ENCODE results near the gene IFT88.
"Not testable (repeated sequence)": the region's sequence is repeated elsewhere in the genome, so short reads cannot be mapped to it uniquely, and the experiment has no call there.

The IFT88 gene

GRCh38 chr13:20633802-20634201, 66.8 kb downstream of the IFT88 start:
- DNase-seq, result no peak

GRCh38 chr13:20636079-20636478, 69.1 kb downstream of the IFT88 start:
- no peak for DNase-seq

GRCh38 chr13:20637811-20638210, 70.9 kb downstream of the IFT88 start:
- DNase-seq, result no peak

- DNase-seq, result no peak
Observed at GRCh38 chr13:20647758-20648157, 80.8 kb downstream of the IFT88 start.

- no peak for DNase-seq
Observed at GRCh38 chr13:20652946-20653345, 86.0 kb downstream of the IFT88 start.

GRCh38 chr13:20654156-20654555, 87.2 kb downstream of the IFT88 start:
- DNase-seq, result no peak

GRCh38 chr13:20658451-20659040, 91.6 kb downstream of the IFT88 start:
- DNase-seq, result no peak

- no peak for DNase-seq
Observed at GRCh38 chr13:20664351-20664750, 97.4 kb downstream of the IFT88 start.

- no peak for DNase-seq
Observed at GRCh38 chr13:20666948-20667347, 100.0 kb downstream of the IFT88 start.

- DNase-seq, result no peak
Observed at GRCh38 chr13:20667857-20668437, 101.0 kb downstream of the IFT88 start.

GRCh38 chr13:20669162-20669561, 102.2 kb downstream of the IFT88 start:
- DNase-seq, result no peak

- DNase-seq, result no peak
Observed at GRCh38 chr13:20671789-20672188, 104.8 kb downstream of the IFT88 start.

- no peak for DNase-seq
Observed at GRCh38 chr13:20672772-20673171, 105.8 kb downstream of the IFT88 start.

- DNase-seq, result no peak
Observed at GRCh38 chr13:20673715-20674114, 106.8 kb downstream of the IFT88 start.

- DNase-seq, result no peak
Observed at GRCh38 chr13:20676213-20676612, 109.3 kb downstream of the IFT88 start.

- DNase-seq, result not testable (repeated sequence)
Observed at GRCh38 chr13:20678606-20679005, 111.6 kb downstream of the IFT88 start.

GRCh38 chr13:20679879-20680278, 112.9 kb downstream of the IFT88 start:
- DNase-seq, result no peak

- DNase-seq, result no peak
Observed at GRCh38 chr13:20680416-20681080, 113.6 kb downstream of the IFT88 start.

GRCh38 chr13:20681481-20681880, 114.5 kb downstream of the IFT88 start:
- DNase-seq, result not testable (repeated sequence)

- DNase-seq, result no peak
Observed at GRCh38 chr13:20682061-20682460, 115.1 kb downstream of the IFT88 start.

- DNase-seq, result no peak
Observed at GRCh38 chr13:20684041-20684440, 117.1 kb downstream of the IFT88 start.

- no peak for DNase-seq
Observed at GRCh38 chr13:20684546-20684945, 117.6 kb downstream of the IFT88 start.

GRCh38 chr13:20685092-20685491, 118.1 kb downstream of the IFT88 start:
- no peak for DNase-seq

- no peak for DNase-seq
Observed at GRCh38 chr13:20686167-20686566, 119.2 kb downstream of the IFT88 start.

Measured in NCI-H1436 (cell line).